Measurements from ENCODE around the gene GALE. TPM values are rescaled to one million over a fixed set of nuclear protein-coding genes. Genes with fewer than 3 reads are reported as not detected.
A peak's percentile ranks its signal among the peaks of the same experiment; 100 is the strongest.

Gene GALE
- total and polyA plus RNA-seq, 2 of the 13 experiments (the other 11 are each of a cell fraction or from before 2014, with no cell fraction given), result 85.2 to 88.4 TPM

GRCh38 chr1:23800400-23801337 is at the start of gene GALE (continued):
- TF ChIP-seq ELF4 (CRISPR knock-in tag; IDR thresholded peaks at IDR 0.05; ENCODE audit: borderline replicate concordance) (peak; percentile 90; the same call in 1 of the 2 replicates), ZNF563 (CRISPR knock-in tag; IDR thresholded peaks at IDR 0.05) (peak; percentile 49; the same call in 1 of the 2 replicates), ZNF543 (CRISPR knock-in tag; IDR thresholded peaks at IDR 0.05) (peak; percentile 56; the same call in 1 of the 2 replicates), ZBTB14 (CRISPR knock-in tag; IDR thresholded peaks at IDR 0.05) (peak; percentile 96), ZNF513 (CRISPR knock-in tag; conservative IDR thresholded peaks at IDR 0.05) (no peak), RAD51 (IDR thresholded peaks at IDR 0.05; ENCODE audit: borderline replicate concordance) (no peak), ZNF570 (CRISPR knock-in tag; IDR thresholded peaks at IDR 0.05; ENCODE audit: borderline replicate concordance) (no peak), ZNF558 (CRISPR knock-in tag; IDR thresholded peaks at IDR 0.05; ENCODE audit: borderline replicate concordance) (0 out of 2 replicates have a peak, but pooled peaks have one; percentile 20), SRSF9 (IDR thresholded peaks at IDR 0.05; ENCODE audit: borderline replicate concordance, insufficient read depth, low read depth, low read length, poor library complexity, severe bottlenecking) (no peak), TBP (CRISPR knock-in tag; IDR thresholded peaks at IDR 0.05) (no peak), CBX5 (CRISPR knock-in tag; IDR thresholded peaks at IDR 0.05; ENCODE audit: borderline replicate concordance) (no peak), ZIK1 (CRISPR knock-in tag; IDR thresholded peaks at IDR 0.05; ENCODE audit: borderline replicate concordance, low read depth) (no peak; the same call in 1 of the 2 replicates), PAX8 (CRISPR knock-in tag; IDR thresholded peaks at IDR 0.05; ENCODE audit: borderline replicate concordance) (no peak), JDP2 (CRISPR knock-in tag; IDR thresholded peaks at IDR 0.05; ENCODE audit: borderline replicate concordance) (no peak), KLF15 (CRISPR knock-in tag; IDR thresholded peaks at IDR 0.05; ENCODE audit: borderline replicate concordance) (no peak; the same call in 1 of the 2 replicates), CREB1 (IDR thresholded peaks at IDR 0.05) (peak; percentile 84), CREB1 (CRISPR knock-in tag; IDR thresholded peaks at IDR 0.05) (peak; percentile 93), NCOA2 (CRISPR knock-in tag; IDR thresholded peaks at IDR 0.05) (no peak), HDAC1 (CRISPR knock-in tag; IDR thresholded peaks at IDR 0.05) (peak; percentile 76), ZNF18 (CRISPR knock-in tag; IDR thresholded peaks at IDR 0.05; ENCODE audit: insufficient replicate concordance) (no peak)
